DMS114 treated with DMSO at 0.1 percent for 48 hours (cell line): Measurements from ENCODE around the gene CEP112.

Experiments used
- DNase-seq: peaks from one replicate; lab custom pipeline; 2025; ENCODE audit not compliant: unreplicated experiment; lab: John Stamatoyannopoulos, UW

The CEP112 gene

DNA sequence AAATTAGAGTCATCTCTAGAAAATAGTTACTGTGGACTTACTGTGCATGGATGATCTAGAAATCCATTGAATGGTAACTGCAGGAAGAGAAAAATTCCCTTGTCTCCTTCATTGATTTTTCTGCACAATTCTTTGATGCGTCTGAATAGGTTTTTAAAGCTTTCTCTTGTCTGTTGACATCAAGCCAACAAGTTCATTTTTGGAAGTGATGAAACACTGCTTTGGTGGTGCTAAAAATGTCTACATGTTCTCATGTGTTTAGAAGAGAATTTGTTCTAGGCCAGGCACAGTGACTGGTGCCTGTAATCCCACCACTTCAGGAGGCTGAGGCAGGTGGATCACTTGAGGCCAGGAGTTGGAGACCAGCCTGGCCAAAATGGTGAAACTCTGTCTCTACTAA lies 573.4 kb downstream of the CEP112 start:
- DNase-seq, result no peak

DNA sequence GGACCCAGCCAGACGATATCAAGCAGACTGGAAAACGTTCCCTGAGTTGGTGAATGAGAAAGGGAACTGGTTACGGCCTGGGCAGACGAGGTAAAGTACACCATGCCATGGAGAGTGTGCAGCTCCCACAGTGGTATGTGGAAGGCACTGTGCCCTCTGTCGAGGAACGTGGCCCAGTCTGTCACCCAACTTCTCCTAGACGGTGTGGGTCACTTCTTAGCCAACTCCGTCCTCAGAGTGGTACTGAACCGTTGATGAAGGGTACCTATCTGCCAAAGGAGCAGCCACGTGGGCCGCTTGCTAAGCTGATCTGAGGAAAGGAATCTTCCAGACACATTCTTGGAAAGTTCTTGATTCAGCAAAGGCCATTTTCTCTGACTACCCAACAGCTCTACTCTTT lies 574.4 kb downstream of the CEP112 start:
- no peak for DNase-seq

DNA sequence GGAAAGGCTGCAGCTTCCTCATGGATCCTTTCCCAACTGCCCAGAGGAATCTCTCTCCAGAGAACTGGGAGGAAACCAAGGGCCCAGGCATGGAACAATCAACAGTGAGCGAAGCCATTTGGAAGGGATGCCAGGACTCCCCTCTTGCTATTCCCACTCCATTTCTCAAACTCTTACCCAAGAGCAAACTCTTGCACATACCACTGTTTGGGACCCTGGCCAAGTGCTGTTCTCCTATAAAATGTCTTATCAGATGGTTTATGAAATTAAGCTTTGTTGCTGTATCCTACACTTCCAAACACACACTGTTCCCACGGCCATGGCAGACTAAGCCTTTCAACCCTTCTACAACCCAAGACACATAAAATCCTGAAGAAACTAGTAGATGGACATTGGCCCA lies 582.2 kb downstream of the CEP112 start:
- no peak for DNase-seq

DNA sequence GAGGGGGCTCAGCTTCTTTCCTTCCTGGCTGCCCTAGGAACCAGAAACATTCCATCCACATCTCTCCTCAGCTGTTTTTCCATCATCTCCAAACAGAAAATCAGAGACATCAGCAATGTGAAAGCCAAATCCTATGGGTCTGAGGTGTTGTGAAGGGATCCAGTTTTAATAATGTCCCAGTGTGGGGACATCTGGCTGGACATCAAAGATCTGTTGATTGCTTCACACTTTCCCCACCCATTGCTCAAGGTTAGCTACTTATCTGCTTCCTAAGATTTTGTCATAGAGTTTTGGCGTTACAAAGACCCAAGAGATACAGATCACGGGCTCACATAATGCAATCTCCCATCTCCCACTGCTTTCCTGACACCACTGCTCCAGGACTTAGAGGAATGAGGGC lies 582.6 kb downstream of the CEP112 start:
- DNase-seq, result no peak

DNA sequence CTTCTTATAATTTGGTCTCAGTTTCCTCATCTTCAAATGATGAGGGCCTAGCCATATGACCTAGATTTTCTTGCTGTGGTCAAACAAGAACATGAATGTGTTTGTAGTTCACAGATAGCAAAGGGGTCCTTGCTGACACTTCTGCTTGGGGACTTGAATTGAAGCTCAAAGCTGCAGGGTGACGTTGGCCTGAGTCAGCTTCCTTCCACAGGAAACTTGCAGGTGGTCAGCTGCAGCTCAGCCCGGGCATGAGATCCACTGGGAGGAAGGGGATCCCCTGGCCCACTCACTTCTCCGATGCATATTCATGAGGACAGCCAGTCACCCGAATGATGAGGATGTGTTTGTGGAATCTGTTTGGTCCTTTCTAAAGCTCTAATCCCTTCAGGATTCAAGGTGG lies 587.9 kb downstream of the CEP112 start:
- no peak for DNase-seq

DNA sequence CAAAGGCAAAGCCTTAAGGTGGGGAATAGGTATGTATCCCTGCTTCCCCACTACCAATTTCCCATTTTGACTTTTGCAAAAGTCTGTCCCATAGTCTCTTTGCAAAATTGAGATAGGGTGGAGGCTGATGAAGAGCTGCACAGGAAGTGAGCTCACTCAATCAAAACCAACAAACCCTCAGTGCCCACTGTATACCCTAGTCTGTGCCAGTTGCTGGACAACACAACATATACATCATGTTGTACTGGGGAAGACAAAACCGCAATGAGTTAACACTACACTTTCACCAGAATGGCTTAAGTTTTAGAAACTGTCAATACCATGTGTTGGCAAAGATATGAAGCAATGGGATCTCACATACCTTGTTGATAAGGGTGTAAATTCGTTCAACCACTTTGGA lies 590.1 kb downstream of the CEP112 start:
- no peak for DNase-seq

DNA sequence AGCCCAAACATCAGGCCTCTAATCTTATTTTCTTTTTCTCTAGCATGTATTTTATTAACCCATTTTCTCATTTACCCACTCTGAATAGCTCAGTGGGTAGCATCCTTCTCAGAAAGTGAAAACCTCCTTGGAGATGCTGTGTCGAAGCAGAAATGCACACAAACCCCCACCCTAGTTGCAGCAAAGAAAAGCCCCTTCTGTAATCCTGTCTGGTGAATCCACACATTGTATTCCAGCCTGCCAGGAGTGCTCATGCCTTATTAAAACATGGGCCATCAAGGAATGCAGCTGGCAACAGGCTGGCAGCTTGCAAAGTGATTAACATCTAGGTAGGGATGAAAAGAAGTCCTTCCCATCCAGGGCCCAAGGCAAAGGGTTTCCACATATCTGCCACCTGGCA lies 590.8 kb downstream of the CEP112 start:
- no peak for DNase-seq

DNA sequence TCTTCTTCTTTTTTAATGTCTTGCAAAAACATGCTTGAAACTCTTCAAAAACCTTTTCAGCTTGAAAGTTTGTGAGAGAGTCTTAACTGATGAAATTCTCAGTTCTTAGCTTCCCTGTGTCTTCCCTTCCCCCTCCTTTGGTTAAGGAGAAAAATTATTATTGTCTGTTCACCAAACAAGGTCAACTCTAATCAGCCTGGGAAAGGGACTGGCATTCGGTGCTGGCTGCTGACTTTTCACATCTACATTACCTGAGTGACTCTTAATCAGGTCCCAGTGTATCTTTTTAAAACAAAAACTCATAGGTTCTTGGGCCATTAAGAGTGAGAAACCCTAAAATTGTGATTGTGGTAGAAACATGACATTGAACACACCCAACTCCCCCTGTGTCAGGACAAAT lies 591.4 kb downstream of the CEP112 start:
- no peak for DNase-seq

DNA sequence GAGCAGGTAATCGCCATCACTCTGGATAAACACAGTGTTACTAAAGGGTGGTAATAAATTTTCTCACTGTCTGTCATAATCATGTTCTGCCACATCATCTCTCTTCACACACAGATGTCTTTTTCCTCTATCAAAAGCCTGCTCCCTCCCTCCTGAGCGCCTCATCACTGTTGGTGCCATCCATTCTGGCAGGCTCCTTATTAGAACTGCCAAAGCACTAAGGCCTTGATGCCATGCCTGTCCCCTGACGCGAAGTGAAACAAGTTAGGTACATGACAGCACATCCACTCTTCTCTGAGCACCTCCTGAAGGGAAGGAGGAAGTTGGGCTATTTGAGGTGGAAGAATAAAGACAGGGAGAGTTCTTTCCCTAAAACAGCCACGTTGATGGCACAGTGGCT lies 592.3 kb downstream of the CEP112 start:
- DNase-seq, result no peak

DNA sequence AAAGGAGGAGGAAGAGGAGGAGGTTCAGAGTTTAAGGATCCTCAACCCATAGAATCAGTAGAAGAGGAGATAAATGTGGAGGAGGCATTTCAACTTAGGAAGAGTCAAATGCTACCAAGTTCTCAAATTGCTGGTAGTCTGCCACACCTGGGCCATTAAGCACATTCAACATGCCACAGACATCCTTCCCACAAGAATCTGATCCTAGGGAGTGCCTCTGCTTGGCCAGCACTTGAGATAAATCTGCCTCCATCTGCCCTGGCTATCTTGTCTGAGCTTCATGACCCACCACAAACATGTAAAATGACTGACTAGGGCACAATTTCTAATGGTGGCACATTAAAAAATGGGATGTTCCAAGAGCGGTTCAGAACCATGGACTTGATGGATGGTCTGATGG lies 593.2 kb downstream of the CEP112 start:
- no peak for DNase-seq

DNA sequence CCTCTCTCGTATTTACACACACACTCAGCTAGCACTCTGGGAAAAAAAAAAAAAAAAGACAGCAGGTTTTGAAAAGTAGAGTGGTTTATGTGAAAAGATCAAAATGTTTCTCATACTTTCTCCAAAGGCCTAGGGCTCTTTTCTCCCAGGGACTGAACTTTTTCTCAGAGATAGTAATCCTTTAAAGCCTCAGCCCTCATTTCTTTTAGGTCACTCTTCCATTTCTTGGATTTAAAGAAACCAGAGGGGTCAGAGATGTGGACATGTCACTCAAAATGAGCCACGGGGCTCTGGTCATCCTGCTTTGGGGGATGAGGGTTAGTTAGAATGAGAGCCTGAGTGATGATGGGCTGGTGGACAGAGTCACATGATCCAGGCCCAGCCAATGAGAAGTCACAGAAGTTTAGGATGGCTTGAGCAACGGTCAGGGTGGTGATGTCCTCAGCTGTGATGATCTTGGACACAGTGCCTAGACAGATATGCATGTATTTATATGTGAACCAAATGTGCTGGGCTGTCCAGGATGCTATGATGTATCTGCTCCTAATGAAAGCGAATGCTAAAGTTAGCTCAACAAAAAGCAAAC lies 596.8 kb downstream of the CEP112 start:
- DNase-seq, result no peak

DNA sequence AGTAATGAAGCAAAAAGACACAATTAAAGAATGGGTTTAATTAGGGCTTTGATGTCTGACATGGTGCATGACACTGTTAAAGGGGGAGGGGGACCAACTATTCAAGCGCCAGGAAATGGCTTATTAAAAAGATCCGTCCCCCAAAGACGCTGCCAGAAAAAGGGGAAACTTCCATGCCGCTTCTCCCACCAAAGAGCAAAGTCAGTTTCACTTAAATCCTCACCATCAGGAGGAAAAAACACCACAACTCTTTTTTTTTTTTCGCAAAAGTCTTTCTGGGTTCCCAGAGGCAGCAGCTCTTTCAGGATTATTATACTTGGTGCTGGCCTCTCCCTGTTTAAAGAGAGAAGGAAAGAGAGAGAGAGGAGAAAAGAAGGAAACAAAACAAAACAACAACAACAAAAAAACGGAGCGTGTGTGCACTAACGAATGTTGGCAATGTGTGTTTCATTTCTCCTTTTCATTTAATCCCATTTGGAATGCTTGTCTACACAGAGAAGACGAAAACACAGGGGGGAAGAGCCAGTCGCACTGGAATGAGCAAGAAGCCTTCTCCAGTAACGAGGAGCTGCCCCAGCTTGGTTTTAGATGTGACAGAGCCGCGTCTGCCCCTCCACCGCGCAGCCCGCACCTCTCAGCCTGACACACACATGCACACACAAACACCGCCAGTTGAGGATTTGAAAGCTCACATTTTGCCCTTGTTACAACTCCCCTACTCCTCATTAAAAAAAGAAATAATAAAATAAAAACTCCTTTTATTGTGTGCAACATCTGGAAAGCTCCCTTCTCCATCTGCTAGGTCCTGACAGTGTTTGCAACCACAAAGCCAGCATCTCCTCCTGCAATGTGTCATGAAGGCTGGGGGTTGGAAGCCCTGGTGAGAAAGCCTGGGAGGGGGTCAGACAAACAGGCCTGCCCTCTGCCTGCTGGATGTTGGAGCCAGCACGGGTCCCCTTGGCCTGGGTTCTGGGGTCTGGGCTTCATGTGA lies 597.8 kb downstream of the CEP112 start:
- DNase-seq, result no peak

DNA sequence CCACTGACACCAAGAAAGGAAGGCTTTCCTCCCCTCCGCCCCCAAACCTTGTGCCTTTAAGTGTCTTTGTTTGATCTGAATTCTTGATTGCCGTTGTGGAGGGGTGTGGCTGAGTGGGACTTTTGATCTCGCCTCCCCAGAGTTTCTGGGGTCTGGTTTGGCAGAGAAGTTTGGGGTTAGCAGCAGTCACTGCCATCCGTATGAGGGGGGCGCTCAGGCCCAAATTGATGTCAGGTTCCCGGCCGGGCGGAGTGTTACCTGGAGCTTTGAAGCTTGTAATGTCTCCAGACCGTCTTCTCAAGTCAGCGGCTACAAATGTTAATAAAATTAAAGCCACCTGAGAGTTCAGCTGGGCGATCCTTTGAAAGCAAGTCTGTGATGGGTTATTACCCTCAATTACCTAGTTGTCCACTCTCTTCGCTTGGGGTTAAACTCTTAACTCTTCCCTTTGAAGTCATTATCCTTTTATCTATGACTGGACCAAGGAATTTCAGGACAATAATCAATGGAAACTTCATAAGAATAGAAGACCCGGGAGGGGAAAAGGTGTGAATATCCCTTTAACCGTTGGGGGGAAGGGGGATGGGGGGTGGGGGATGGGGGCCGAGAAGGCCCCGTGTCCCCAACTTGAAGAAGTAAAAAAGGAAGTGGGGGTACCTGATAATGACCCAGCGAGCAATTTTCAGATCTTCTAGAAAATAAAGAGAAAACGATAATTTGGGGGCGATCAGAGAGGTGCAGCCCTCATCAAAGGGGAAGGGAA lies 598.7 kb downstream of the CEP112 start:
- no peak for DNase-seq

DNA sequence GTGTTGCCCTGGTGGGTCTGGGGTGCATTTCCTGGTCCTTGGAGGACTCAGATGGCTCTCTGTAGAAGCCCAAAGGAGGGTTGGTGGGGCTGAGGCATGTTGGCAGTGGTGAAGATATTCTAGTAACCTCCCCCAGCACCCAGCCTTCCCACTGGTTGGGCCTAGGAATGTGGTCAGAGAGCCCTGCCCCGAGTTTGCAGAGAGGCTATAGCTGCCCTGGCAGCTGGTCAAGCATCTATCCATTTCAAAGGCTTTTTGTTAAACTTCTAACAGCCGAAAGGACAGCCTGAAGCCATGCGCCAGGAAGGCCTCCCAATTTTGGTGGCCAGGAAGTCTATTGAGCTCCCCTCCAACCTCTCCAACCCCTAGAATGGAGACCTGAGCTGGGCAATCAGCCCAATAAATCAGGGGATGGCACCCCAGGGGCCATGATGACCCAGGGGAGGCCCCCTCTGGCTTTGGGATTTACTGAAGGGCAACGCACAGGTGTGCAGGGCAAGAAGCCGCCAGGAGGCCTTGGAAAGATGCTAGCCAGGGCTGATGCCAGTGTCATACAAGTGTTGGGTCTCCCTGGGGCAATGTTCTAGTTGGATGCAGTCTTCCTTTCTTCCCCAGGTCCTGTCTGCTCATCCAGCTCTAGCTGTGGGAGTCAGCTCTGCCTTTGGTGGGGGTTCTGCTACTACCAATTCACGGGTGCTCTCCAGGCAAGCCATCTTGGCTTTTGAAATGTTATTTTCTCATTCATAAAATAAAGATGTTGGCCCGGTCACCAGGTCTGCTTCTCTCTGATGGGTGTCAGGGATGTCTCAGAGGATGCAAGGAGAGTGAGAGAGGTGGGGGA lies 599.6 kb downstream of the CEP112 start:
- no peak for DNase-seq

DNA sequence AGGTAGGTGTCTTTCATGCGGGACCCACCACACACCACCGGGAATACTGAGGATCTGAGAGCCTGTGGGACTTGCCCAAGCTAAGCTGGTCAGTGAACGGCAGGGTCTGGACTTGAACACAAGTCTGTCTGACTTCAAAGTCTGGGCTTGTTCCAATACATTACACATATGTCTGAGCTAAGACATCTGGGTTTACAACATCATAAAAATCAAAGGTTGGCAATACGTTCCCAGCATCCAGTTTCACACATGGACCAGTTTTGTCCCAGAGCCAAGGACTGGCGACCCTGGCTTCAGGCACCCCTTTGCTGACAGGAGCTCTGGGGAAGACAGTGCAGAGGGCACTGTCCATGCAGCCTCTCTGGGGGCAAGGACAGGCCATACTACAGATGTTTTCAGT lies 602.6 kb downstream of the CEP112 start:
- DNase-seq, result no peak

DNA sequence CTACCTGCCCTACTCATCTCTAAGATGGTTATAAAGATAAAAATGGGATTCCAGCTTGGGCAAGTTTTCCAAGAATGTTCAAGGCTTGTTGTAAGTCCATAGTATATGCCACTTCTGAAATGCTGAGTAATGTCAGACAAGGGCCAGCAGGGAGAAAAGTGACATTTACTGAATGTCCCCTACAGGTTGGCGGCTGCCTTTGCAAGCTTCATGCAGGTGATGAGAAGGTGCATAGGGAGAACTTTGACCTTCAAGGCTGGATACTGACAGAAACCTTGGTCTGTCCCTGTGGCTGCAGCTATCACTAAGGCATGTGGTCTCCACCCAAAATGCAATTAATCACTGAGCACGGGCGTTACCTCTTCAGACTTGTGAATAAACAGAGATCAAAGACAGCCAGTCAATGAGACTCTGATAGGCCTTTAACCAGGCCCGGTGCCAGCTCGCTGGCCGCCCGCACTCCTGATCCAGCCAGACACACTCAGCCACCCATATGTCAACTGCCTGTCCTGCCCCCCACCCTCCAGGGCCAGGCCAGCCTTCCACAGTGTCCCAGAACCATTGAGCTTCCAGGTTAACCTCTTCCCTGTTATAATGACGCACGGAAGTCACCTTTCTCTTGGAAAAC lies 603.6 kb downstream of the CEP112 start:
- DNase-seq, result no peak

DNA sequence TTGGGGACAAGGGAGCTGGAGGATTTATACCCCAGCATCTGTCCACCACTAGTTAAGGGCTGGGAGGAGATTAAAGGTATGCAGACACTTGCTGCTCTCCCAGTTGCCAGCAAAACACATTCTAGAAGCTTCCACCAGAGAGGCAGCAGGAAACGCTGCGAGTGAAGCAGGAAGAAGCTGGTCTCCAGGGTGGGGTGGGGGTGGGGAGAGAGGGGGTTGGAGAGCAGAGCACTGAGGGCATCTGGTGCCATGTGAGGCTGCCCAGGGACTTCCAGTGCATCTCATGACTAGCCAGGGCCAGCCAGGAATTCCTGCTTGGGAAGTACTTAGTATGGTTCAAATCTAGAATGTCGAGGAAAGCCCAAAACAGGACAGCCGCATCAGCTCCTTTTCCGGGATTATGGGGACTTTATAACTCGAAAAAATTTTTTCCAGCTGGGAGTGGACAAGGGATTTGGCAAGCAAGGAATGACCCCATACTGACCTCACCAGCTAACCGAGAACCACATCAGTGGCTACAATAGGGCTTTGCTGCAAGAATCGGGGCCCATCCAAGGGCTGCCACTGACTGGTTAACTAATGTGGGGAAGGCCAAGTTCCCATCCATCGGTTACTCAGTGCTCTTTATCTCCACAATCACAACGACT lies 604.3 kb downstream of the CEP112 start:
- DNase-seq, result no peak

DNA sequence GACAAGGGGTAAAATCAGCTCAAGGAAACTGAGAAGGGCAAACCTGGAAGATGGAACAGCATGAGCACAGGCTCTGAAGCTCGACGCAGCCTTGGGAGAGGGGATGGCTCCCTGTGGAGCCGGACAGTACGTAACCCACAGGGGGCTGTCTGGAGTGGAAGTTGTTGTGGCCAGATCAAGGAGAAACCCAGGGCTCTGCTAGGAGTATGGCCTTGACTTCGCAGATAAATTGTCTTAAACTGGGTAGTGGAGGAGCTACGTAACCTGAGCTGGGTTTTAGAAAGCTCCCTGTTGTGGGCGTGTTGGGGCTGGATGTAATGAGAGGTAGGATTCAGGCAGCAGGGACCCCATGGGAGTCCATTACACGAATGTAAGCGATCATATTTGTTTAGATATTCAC lies 605.0 kb downstream of the CEP112 start:
- DNase-seq, result no peak
